IMR-90 (cell line): ENCODE results near the gene CIITA. TPM values are rescaled to one million over a fixed set of nuclear protein-coding genes. Genes with fewer than 3 reads are reported as not detected.

ENCODE experiments used
- ATAC-seq: fragments of 200-7000 bp; cut with Tn5 transposase; 2 replicates; pipeline ENCODE4 v1.9.1; 2020; ENCODE audit warnings: low read depth, mild to moderate bottlenecking, moderate library complexity
- BruUV-seq: library from RNA; stranded (reverse); fragments of 400-500 nt; replicated peaks from 2 replicates; lab custom pipeline; 2021; lab: Mats Ljungman, UMichigan
- CTCF ChIA-PET: fragments of 300-600 bp; formaldehyde crosslinking; extraction: SDS; loops from one replicate; lab custom pipeline; 2021; ENCODE audit warnings: antibody characterized with exemption; lab: Yijun Ruan, JAX
- POLR2A ChIA-PET: fragments of 300-600 bp; sonication (Branson Sonifier 250); formaldehyde crosslinking; loops from one replicate; lab custom pipeline; 2022; ENCODE audit warnings: antibody characterized with exemption; ENCODE audit not compliant: unreplicated experiment; lab: Charles Lee
- DNase-seq: peaks from one replicate; pipeline ENCODE4 v3.0.0; 2013
- H2AFZ ChIP-seq: replicated peaks from 2 replicates; pipeline ENCODE3; 2013; ENCODE audit warnings: low read length, mild to moderate bottlenecking; ENCODE audit not compliant: poor library complexity
- H2AK5ac ChIP-seq: 2 replicates; pipeline ENCODE4 v1.6.1; 2013; ENCODE audit warnings: low read depth, low read length, inconsistent platforms
- H2AK9ac ChIP-seq: replicated peaks from 2 replicates; pipeline ENCODE3; 2013; ENCODE audit warnings: mild to moderate bottlenecking, low read depth, low read length, moderate library complexity; ENCODE audit not compliant: poor library complexity
- H2BK120ac ChIP-seq: 2 replicates; pipeline ENCODE4 v1.6.1; 2013; ENCODE audit warnings: low read depth, low read length, inconsistent platforms
- H2BK15ac ChIP-seq: 3 replicates; pipeline ENCODE4 v1.6.1; 2013; ENCODE audit warnings: low read depth, low read length, inconsistent platforms
- H2BK20ac ChIP-seq: 2 replicates; pipeline ENCODE4 v1.6.1; 2013; ENCODE audit warnings: low read depth, mild to moderate bottlenecking, inconsistent platforms, low read length, moderate library complexity
- H2BK5ac ChIP-seq: 2 replicates; pipeline ENCODE4 v1.6.1; 2013; ENCODE audit warnings: mild to moderate bottlenecking, low read depth, low read length, inconsistent platforms; ENCODE audit not compliant: poor library complexity, severe bottlenecking
- H3K14ac ChIP-seq: replicated peaks from 2 replicates; pipeline ENCODE4 v1.6.1; 2013; ENCODE audit warnings: low read depth, low read length, inconsistent platforms
- H3K18ac ChIP-seq: 2 replicates; pipeline ENCODE4 v1.6.1; 2013; ENCODE audit warnings: low read depth, low read length, control low read depth
- H3K23ac ChIP-seq: 2 replicates; pipeline ENCODE4 v1.6.1; 2013; ENCODE audit warnings: low read depth, low read length, inconsistent platforms
- H3K27ac ChIP-seq: 2 replicates; pipeline ENCODE4 v1.5.1; 2013; ENCODE audit warnings: mild to moderate bottlenecking, control low read depth, low read length; ENCODE audit not compliant: insufficient read depth
- H3K27me3 ChIP-seq: 2 replicates; pipeline ENCODE4 v1.6.1; 2013; ENCODE audit warnings: low read length; ENCODE audit not compliant: control insufficient read depth, insufficient read depth
- H3K36me3 ChIP-seq: 2 replicates; pipeline ENCODE4 v1.6.1; 2013; ENCODE audit warnings: low read length, mixed read lengths; ENCODE audit not compliant: control insufficient read depth, insufficient read depth
- H3K4ac ChIP-seq: 2 replicates; pipeline ENCODE4 v1.6.1; 2013; ENCODE audit warnings: low read depth, low read length, inconsistent platforms
- H3K4me1 ChIP-seq: 2 replicates; pipeline ENCODE4 v1.6.1; 2013; ENCODE audit warnings: low read length, mixed read lengths; ENCODE audit not compliant: control insufficient read depth, insufficient read depth
- H3K4me2 ChIP-seq: 2 replicates; pipeline ENCODE4 v1.6.1; 2013; ENCODE audit warnings: low read depth, mild to moderate bottlenecking, control low read depth, low read length, moderate library complexity
- H3K4me3 ChIP-seq: 2 replicates; pipeline ENCODE4 v1.5.1; 2013; ENCODE audit warnings: low read depth, mild to moderate bottlenecking, control low read depth, low read length, moderate library complexity; ENCODE audit not compliant: insufficient read depth
- H3K56ac ChIP-seq: 2 replicates; pipeline ENCODE4 v1.6.1; 2013; ENCODE audit warnings: low read length, inconsistent platforms; ENCODE audit not compliant: insufficient read depth; ENCODE audit errors: extremely low read depth
- H3K79me1 ChIP-seq, 2 experiments: 2 replicates each; pipeline ENCODE4 v1.6.1; 2013; ENCODE audit warnings: low read length in 2 of 2, inconsistent platforms in 1 of 2, low read depth in 1 of 2
- H3K9ac ChIP-seq: 2 replicates; pipeline ENCODE4 v1.6.1; 2013; ENCODE audit warnings: low read depth, low read length, control low read depth
- H3K9me1 ChIP-seq: 2 replicates; pipeline ENCODE4 v1.6.1; 2013; ENCODE audit warnings: low read length, inconsistent platforms; ENCODE audit not compliant: insufficient read depth
- H3K9me3 ChIP-seq: 2 replicates; pipeline ENCODE4 v1.6.1; 2013; ENCODE audit warnings: low read length; ENCODE audit not compliant: control insufficient read depth, insufficient read depth
- H4K20me1 ChIP-seq: 2 replicates; pipeline ENCODE4 v1.6.1; 2013; ENCODE audit warnings: low read length, inconsistent platforms; ENCODE audit not compliant: insufficient read depth
- H4K5ac ChIP-seq: 2 replicates; pipeline ENCODE4 v1.6.1; 2013; ENCODE audit warnings: mild to moderate bottlenecking, low read depth, low read length, control low read depth
- H4K8ac ChIP-seq, 2 experiments: 2 replicates each; pipeline ENCODE4 v1.6.1; 2013; ENCODE audit warnings: low read depth in 2 of 2, low read length in 2 of 2, control low read depth in 1 of 2, inconsistent platforms in 1 of 2
- H4K91ac ChIP-seq: 2 replicates; pipeline ENCODE4 v1.6.1; 2013; ENCODE audit warnings: low read depth, low read length, inconsistent platforms; ENCODE audit not compliant: insufficient read depth
- BHLHE40 ChIP-seq: fragments of 150-350 bp; IDR thresholded peaks from 2 replicates; pipeline ENCODE4 v1.6.1; 2016; ENCODE audit warnings: mild to moderate bottlenecking, low read depth, low read length
- ELK1 ChIP-seq: fragments of 150-350 bp; IDR thresholded peaks from 2 replicates; pipeline ENCODE4 v1.6.1; 2016; ENCODE audit warnings: low read depth, mild to moderate bottlenecking, low read length, moderate library complexity, borderline replicate concordance
- MXI1 ChIP-seq: IDR thresholded peaks from 2 replicates; pipeline ENCODE4 v1.6.1; 2012; ENCODE audit warnings: low read depth, mild to moderate bottlenecking, low read length, moderate library complexity, borderline replicate concordance
- NFE2L2 ChIP-seq: fragments of 150-350 bp; IDR thresholded peaks from 2 replicates; pipeline ENCODE4 v1.6.1; 2016; ENCODE audit warnings: low read depth, mild to moderate bottlenecking, low read length
- RAD21 ChIP-seq: IDR thresholded peaks from 2 replicates; pipeline ENCODE4 v1.6.1; 2012; ENCODE audit warnings: low read length, improper control_type of control experiment
- RCOR1 ChIP-seq: IDR thresholded peaks from 2 replicates; pipeline ENCODE4 v1.6.1; 2012; ENCODE audit warnings: mild to moderate bottlenecking, low read length, improper control_type of control experiment; ENCODE audit not compliant: insufficient replicate concordance
- RFX5 ChIP-seq: IDR thresholded peaks from 2 replicates; pipeline ENCODE4 v1.8.0; 2012; ENCODE audit warnings: low read depth, mild to moderate bottlenecking, low read length, moderate library complexity
- SMC3 ChIP-seq: fragments of 150-350 bp; IDR thresholded peaks from 2 replicates; pipeline ENCODE4 v1.6.1; 2016; ENCODE audit warnings: low read depth, mild to moderate bottlenecking, antibody characterized with exemption, low read length, moderate library complexity
- WGBS, 2 experiments: methylation state at CpG; one replicate each; pipeline versions ENCODE4 v1.1.5 to v1.1.7; 2013; ENCODE audit warnings: missing lambda C conversion rate in 2 of 2; ENCODE audit not compliant: insufficient read length in 1 of 2; ENCODE audit errors: extremely low coverage in 2 of 2; 5-methylcytosine and 5-hydroxymethylcytosine counted together
- dilution Hi-C: fragments of 300-500 bp; cut with HindIII; formaldehyde crosslinking; loops from one replicate; pipeline ENCODE4 v1.14.3; 2018; ENCODE audit warnings: low sequenced_read_pairs; ENCODE audit not compliant: unreplicated experiment
- in situ Hi-C: fragments of 300-500 bp; cut with MboI; formaldehyde crosslinking; loops from 3 replicates; pipeline ENCODE4 v1.14.3; 2019; ENCODE audit warnings: low sequenced_read_pairs, inconsistent platforms, mixed read lengths
- intact Hi-C: fragments of 100-400 bp; cut with micrococcal nuclease; formaldehyde crosslinking; loops from 2 replicates; pipeline ENCODE4 v1.10.0; 2022
- polyA plus RNA-seq, 3 experiments: library from polyadenylated mRNA; depleted of rRNA; stranded (reverse); fragments of >200 nt; gene quantifications; 2 replicates each; pipeline ENCODE4 v1.2.3, GENCODE V29; 2012; ENCODE audit warnings: low replicate concordance in 1 of 3
- total RNA-seq: library from RNA; depleted of rRNA; stranded (reverse); fragments of >200 nt; gene quantifications from 2 replicates; pipeline ENCODE4 v1.2.3, GENCODE V29; 2012

CIITA gene
- total and polyA plus RNA-seq, 2 of the 4 experiments (the other 2 are of a cell fraction), result 0.10 TPM; not detected in 1

GRCh38 chr16:10896165-10896564 is 19.2 kb downstream of the CIITA start:
- Histone ChIP-seq H2BK20ac (no peak overlapping the region), H3K27ac (no peak overlapping the region), H3K4me3 (no peak overlapping the region), H2BK120ac (no peak overlapping the region), H3K9me1 (no peaks in the 10 kb centered on the region), H2AK9ac (no peak overlapping the region), H4K20me1 (0 out of 2 replicates have a peak, but pooled peaks cover 7% of the 10 kb centered on the region), H3K27me3 (peaks cover 7% of the 10 kb centered on the region), H2AK5ac (no peak overlapping the region), H3K18ac (no peak overlapping the region), H3K9me3 (no peaks in the 10 kb centered on the region), H3K4me1 (no peaks in the 10 kb centered on the region), H3K23ac (no peak overlapping the region), H2BK15ac (no peak overlapping the region), H3K56ac (no peak overlapping the region), H3K4me2 (no peak overlapping the region), H2BK5ac (no peak overlapping the region), H3K36me3 (no peaks in the 10 kb centered on the region), H3K14ac (no peak overlapping the region), H3K9ac (no peak overlapping the region), H4K8ac (no peak overlapping the region), H3K79me1 (no peaks in the 10 kb centered on the region), H2AFZ (no peak overlapping the region), H4K5ac (no peak overlapping the region), H4K91ac (no peak overlapping the region), H3K4ac (no peak overlapping the region)
- CTCF ChIA-PET, result no interaction called here
- ATAC-seq (no peak), DNase-seq (no peak)
- in situ Hi-C loops, result no loop called here
- TF ChIP-seq SMC3 (no peak), RCOR1 (no peak), MXI1 (no peak), BHLHE40 (no peak), RAD21 (no peak), RFX5 (no peak), ELK1 (no peak), NFE2L2 (no peak)
- intact Hi-C loops, result no loop called here
- WGBS, 2 experiments, result no CpG with 5 or more reads among the region's 3 CpGs
- dilution Hi-C loops, result no loop called here
- no TSS peak for BruUV-seq
- POLR2A ChIA-PET, result no interaction called here
